WI38 (cell line): ENCODE results near the gene SEMA6B.
"Not testable (repeated sequence)": the region's sequence is repeated elsewhere in the genome, so short reads cannot be mapped to it uniquely, and the experiment has no call there.

Experiments used
- H3K4me3 ChIP-seq: 2 replicates; pipeline ENCODE4 v1.5.1; 2011; ENCODE audit warnings: low read depth, mild to moderate bottlenecking, control low read depth, low read length
- TF ChIP-seq, protein P1 (sequence below): IDR thresholded peaks from 2 replicates; pipeline ENCODE4 v1.5.1; 2012; ENCODE audit warnings: low read depth, mild to moderate bottlenecking, control low read depth, low read length

SEMA6B gene

GRCh38 chr19:4600893-4601292, 41.4 kb upstream of the SEMA6B start:
- no peak overlapping the region for H3K4me3 ChIP-seq
- TF ChIP-seq, protein P1, sequence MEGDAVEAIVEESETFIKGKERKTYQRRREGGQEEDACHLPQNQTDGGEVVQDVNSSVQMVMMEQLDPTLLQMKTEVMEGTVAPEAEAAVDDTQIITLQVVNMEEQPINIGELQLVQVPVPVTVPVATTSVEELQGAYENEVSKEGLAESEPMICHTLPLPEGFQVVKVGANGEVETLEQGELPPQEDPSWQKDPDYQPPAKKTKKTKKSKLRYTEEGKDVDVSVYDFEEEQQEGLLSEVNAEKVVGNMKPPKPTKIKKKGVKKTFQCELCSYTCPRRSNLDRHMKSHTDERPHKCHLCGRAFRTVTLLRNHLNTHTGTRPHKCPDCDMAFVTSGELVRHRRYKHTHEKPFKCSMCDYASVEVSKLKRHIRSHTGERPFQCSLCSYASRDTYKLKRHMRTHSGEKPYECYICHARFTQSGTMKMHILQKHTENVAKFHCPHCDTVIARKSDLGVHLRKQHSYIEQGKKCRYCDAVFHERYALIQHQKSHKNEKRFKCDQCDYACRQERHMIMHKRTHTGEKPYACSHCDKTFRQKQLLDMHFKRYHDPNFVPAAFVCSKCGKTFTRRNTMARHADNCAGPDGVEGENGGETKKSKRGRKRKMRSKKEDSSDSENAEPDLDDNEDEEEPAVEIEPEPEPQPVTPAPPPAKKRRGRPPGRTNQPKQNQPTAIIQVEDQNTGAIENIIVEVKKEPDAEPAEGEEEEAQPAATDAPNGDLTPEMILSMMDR: no peak

- no peak overlapping the region for H3K4me3 ChIP-seq
- TF ChIP-seq, protein P1: no peak
These were observed 40.6 kb upstream of the SEMA6B start for GRCh38 chr19:4600082-4600481.

DNA sequence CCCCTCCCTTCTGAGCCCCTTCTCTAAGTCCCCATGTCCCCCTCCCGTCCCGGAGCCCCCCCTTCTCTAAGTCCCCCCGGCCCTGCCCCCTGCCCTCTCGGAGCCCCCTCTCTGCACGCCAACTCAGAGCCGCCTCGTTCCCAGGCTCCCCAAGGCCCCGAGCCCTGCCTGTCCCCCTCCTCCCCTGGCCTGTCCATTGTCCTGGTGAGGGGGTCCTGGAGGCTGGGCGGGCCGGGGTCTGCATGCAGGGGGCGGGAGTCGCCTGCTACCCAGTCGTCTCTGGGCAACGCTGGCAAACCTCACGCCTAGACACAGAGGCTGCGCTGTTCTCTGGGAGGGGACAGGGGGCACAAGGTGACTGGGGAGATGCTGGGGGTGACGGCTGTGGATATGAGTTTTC, 39.2 kb upstream of the SEMA6B start:
- TF ChIP-seq, protein P1: no peak

GRCh38 chr19:4597975-4598671, 38.6 kb upstream of the SEMA6B start:
- TF ChIP-seq, protein P1: no peak
- no peak overlapping the region for H3K4me3 ChIP-seq

More for the DNA sequence above, 39.2 kb upstream of the SEMA6B start:
- H3K4me3 ChIP-seq: no peak overlapping the region

GRCh38 chr19:4597278-4597974, 37.9 kb upstream of the SEMA6B start:
- TF ChIP-seq, protein P1: no peak
- H3K4me3 ChIP-seq: no peak overlapping the region

DNA sequence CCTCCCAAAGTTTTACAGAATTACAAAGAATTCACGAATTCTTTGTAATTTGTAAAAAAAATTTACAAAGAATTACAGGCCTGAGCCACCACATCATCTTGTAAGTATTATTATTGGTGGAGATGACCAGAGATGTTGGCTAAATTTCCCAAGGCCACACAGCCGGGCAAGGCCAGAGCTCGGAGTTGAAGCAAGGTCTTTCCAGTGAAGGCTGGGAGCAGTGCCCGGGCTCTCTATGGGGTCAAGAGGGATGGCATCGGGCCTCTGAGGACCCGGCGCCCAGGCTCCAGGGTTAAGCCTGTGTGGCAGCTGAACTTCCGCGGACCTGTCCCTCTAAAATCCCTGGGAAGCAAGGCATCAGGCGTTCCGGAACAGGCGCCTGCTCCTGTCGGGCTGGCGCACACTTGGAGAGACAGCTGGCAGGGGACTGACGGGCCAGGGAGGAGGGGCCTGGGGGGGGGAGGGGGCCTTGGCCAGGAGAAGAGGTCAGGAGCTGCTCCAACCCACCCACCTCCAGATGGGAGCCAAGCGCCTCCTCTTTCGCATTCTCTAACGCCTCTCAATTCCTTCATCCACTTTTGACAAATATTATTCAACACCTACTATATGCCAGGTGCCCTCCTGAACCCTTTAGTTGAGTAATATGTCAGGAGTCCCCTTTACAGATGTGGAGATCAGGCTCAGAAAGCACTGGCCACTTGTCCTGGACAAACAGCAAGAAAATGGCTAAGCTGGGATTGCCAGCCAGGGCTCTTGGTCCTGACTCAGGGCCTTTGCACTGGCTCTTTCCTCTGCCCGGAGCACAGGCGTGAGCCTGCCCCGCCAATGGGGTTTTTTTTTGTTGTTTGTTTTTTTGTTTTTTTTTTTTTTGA, 36.8 kb upstream of the SEMA6B start:
- TF ChIP-seq, protein P1: no peak
- H3K4me3 ChIP-seq: no peak overlapping the region

DNA sequence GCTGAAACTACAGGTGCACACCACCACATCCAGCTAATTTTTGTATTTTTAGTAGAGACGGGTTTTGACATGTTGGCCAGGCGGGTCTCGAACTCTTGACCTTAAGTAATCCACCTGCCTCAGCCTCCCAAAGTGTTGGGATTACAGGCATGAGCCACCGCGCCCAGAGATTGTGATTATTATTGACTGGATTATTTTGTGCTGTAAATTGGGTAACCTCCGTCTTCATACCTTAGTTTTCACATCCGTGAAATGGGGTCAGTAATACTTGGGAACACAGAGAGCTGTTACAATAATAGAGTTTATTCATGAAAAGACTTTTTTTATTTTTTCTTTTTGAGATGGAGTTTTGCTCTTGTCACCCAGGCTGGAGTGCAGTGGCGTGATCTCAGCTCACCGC, 35.7 kb upstream of the SEMA6B start:
- not testable (repeated sequence) for H3K4me3 ChIP-seq
